SK-N-SH (cell line): ENCODE measurements around the gene MAML3. TPM values are rescaled to one million over a fixed set of nuclear protein-coding genes. Genes with fewer than 3 reads are reported as not detected.

Experiments used
- CTCF ChIA-PET: fragments of 300-600, 350-600 bp; formaldehyde crosslinking; extraction: SDS; loops from one replicate; lab custom pipeline; 2021; lab: Yijun Ruan, JAX
- POLR2A ChIA-PET: fragments of 350-600 bp; sonication (Branson Sonifier 250); formaldehyde crosslinking; extraction: SDS; loops from one replicate; lab custom pipeline; 2020; ENCODE audit warnings: antibody characterized with exemption, inconsistent platforms; lab: Yijun Ruan, JAX
- DNase-seq: peaks from one replicate; pipeline ENCODE4 v3.0.0; 2012
- H2AFZ ChIP-seq: fragments of 200-600 bp; sonication (generic); 2 replicates; pipeline ENCODE4 v1.8.1; 2016; ENCODE audit warnings: antibody characterized with exemption, mild to moderate bottlenecking, low read depth
- H3F3A ChIP-seq: fragments of 200-600 bp; sonication (generic); replicated peaks from 2 replicates; pipeline ENCODE3; 2016; ENCODE audit warnings: antibody characterized with exemption, mild to moderate bottlenecking; ENCODE audit not compliant: insufficient read depth
- H3K27ac ChIP-seq, 2 experiments: fragments of 200-500 bp in 1 of 2; fragments of 200-600 bp in 1 of 2; sonication (Bioruptor generic) in 1 of 2; sonication (generic), shearing (Covaris generic) in 1 of 2; 2 replicates each; pipeline versions ENCODE4 v1.5.1 to v1.6.1; 2014 to 2016; ENCODE audit warnings: low read depth in 2 of 2, inconsistent platforms in 1 of 2, low read length in 1 of 2, mild to moderate bottlenecking in 1 of 2, mixed read lengths in 1 of 2
- H3K27me3 ChIP-seq: fragments of 200-600 bp; sonication (generic), shearing (Covaris generic); 2 replicates; pipeline ENCODE4 v1.6.1; 2016; ENCODE audit warnings: mixed run types; ENCODE audit not compliant: insufficient read depth
- H3K36me3 ChIP-seq, 2 experiments: fragments of 200-500 bp in 1 of 2; fragments of 200-600 bp in 1 of 2; sonication (Bioruptor generic) in 1 of 2; sonication (generic) in 1 of 2; replicated peaks in 1 of 2; 2 replicates each; pipeline versions ENCODE3 to v1.5.1; 2014 to 2016; ENCODE audit warnings: low read length in 1 of 2, mild to moderate bottlenecking in 1 of 2; ENCODE audit not compliant: insufficient read depth in 2 of 2, control insufficient read depth in 1 of 2
- H3K4me1 ChIP-seq, 2 experiments: fragments of 200-500 bp in 1 of 2; fragments of 200-600 bp in 1 of 2; sonication (Bioruptor generic) in 1 of 2; sonication (generic), shearing (Covaris generic) in 1 of 2; 2 replicates each; pipeline versions ENCODE4 v1.5.1 to v1.6.1; 2014 to 2016; ENCODE audit warnings: low read depth in 1 of 2, low read length in 1 of 2, mixed run types in 1 of 2; ENCODE audit not compliant: insufficient read depth in 2 of 2, control insufficient read depth in 1 of 2
- H3K4me2 ChIP-seq: fragments of 200-600 bp; sonication (generic), shearing (Covaris generic); 2 replicates; pipeline ENCODE4 v1.6.1; 2017; ENCODE audit warnings: mixed run types
- H3K4me3 ChIP-seq, 2 experiments: fragments of 200-500 bp in 1 of 2; fragments of 200-600 bp in 1 of 2; sonication (Bioruptor generic) in 1 of 2; sonication (generic), shearing (Covaris generic) in 1 of 2; 2 replicates each; pipeline versions ENCODE4 v1.5.1 to v1.8.1; 2014 to 2016; ENCODE audit warnings: low read depth in 2 of 2, inconsistent platforms in 1 of 2, low read length in 1 of 2, mild to moderate bottlenecking in 1 of 2, mixed read lengths in 1 of 2, moderate library complexity in 1 of 2
- H3K79me2 ChIP-seq: fragments of 200-600 bp; sonication (generic); 2 replicates; pipeline ENCODE4 v1.8.1; 2017; ENCODE audit warnings: mild to moderate bottlenecking; ENCODE audit not compliant: insufficient read depth
- H3K9ac ChIP-seq: fragments of 200-600 bp; sonication (generic); 2 replicates; pipeline ENCODE4 v1.6.1; 2017; ENCODE audit warnings: mixed run types
- H3K9me2 ChIP-seq: fragments of 200-600 bp; sonication (generic); 2 replicates; pipeline ENCODE4 v1.6.1; 2017; ENCODE audit warnings: mixed run types
- H3K9me3 ChIP-seq: fragments of 200-600 bp; sonication (generic); 2 replicates; pipeline ENCODE4 v1.6.1; 2017; ENCODE audit warnings: mixed run types, mild to moderate bottlenecking, moderate library complexity
- H4K20me1 ChIP-seq: fragments of 200-600 bp; sonication (generic); 2 replicates; pipeline ENCODE4 v1.6.1; 2017; ENCODE audit warnings: mild to moderate bottlenecking, mixed run types; ENCODE audit not compliant: insufficient read depth
- EP300 ChIP-seq, 2 experiments: IDR thresholded peaks; 2 replicates each; pipeline versions ENCODE4 v1.4.0 to v1.6.1; 2012; ENCODE audit warnings: borderline replicate concordance in 1 of 2, low read depth in 1 of 2, low read length in 1 of 2
- EZH2phosphoT487 ChIP-seq: fragments of 200-600 bp; sonication (generic); IDR thresholded peaks from 2 replicates; pipeline ENCODE4 v1.6.1; 2017; ENCODE audit warnings: low read depth, mixed run types, mild to moderate bottlenecking, antibody characterized with exemption, moderate library complexity, borderline replicate concordance
- GABPA ChIP-seq: IDR thresholded peaks from 2 replicates; pipeline ENCODE4 v1.4.0; 2012; ENCODE audit warnings: low read depth, mild to moderate bottlenecking
- GATA2 ChIP-seq: sonication (generic); formaldehyde crosslinking; IDR thresholded peaks from 2 replicates; pipeline ENCODE4 v1.5.0; 2020; ENCODE audit warnings: mild to moderate bottlenecking, missing genetic modification reagents
- IRF3 ChIP-seq: fragments of 150-350 bp; IDR thresholded peaks from 2 replicates; pipeline ENCODE4 v1.6.1; 2016; ENCODE audit warnings: mild to moderate bottlenecking, low read depth, low read length
- JUND ChIP-seq: IDR thresholded peaks from 2 replicates; pipeline ENCODE4 v1.4.0; 2012
- MAX ChIP-seq: IDR thresholded peaks from 2 replicates; pipeline ENCODE4 v1.4.0; 2012; ENCODE audit warnings: low read depth
- MXI1 ChIP-seq: IDR thresholded peaks from 2 replicates; pipeline ENCODE4 v1.6.1; 2012; ENCODE audit warnings: mild to moderate bottlenecking, low read depth, low read length, improper control_type of control experiment
- NFIC ChIP-seq: IDR thresholded peaks from 2 replicates; pipeline ENCODE4 v1.4.0; 2012; ENCODE audit warnings: borderline replicate concordance
- PBX3 ChIP-seq: IDR thresholded peaks from 2 replicates; pipeline ENCODE4; 2012
- POLR2AphosphoS5 ChIP-seq: IDR thresholded peaks from 2 replicates; pipeline ENCODE4 v1.6.1; 2012; ENCODE audit warnings: low read depth, low read length
- RAD21 ChIP-seq: IDR thresholded peaks from 2 replicates; pipeline ENCODE4 v1.6.1; 2012; ENCODE audit warnings: mild to moderate bottlenecking, low read length
- RCOR1 ChIP-seq: fragments of 150-350 bp; IDR thresholded peaks from 2 replicates; pipeline ENCODE4 v1.6.1; 2017; ENCODE audit warnings: antibody characterized with exemption, low read length
- REST ChIP-seq: IDR thresholded peaks from 2 replicates; pipeline ENCODE4 v1.6.1; 2012; ENCODE audit warnings: mild to moderate bottlenecking, low read depth, low read length, moderate library complexity
- SIN3A ChIP-seq: IDR thresholded peaks from 2 replicates; pipeline ENCODE4 v1.6.1; 2012; ENCODE audit warnings: low read depth, mild to moderate bottlenecking, low read length, moderate library complexity, borderline replicate concordance
- SMC3 ChIP-seq: IDR thresholded peaks from 2 replicates; pipeline ENCODE4 v1.6.1; 2012; ENCODE audit warnings: low read depth, low read length, improper control_type of control experiment
- TEAD4 ChIP-seq: IDR thresholded peaks from 2 replicates; pipeline ENCODE4 v1.4.0; 2012; ENCODE audit warnings: mild to moderate bottlenecking, borderline replicate concordance; ENCODE audit not compliant: insufficient read depth
- WGBS: methylation state at CpG from one replicate; pipeline ENCODE4 v1.1.6; 2017; ENCODE audit warnings: low lambda C conversion rate; 5-methylcytosine and 5-hydroxymethylcytosine counted together
- polyA plus RNA-seq, 3 experiments: library from polyadenylated mRNA; depleted of rRNA; stranded (reverse); fragments of >200 nt; gene quantifications; 2 replicates each; pipeline ENCODE4 v1.2.3, GENCODE V29; 2012

Gene MAML3
- polyA plus RNA-seq, 1 of the 3 experiments (the other 2 are of a cell fraction), result 5.3 TPM

GRCh38 chr4:140117947-140118346 lies 36.0 kb downstream of the MAML3 start:
- POLR2A ChIA-PET, result no interaction called here
- Histone ChIP-seq H2AFZ (no peak overlapping the region), H3K27me3 (no peaks in the 10 kb centered on the region), H3K4me1 (peaks cover 0 to 15% of the 10 kb centered on the region in 2 experiments; a peak in 2 of 4 replicates), H3K4me3 (no peak overlapping the region), H3K36me3 (no peaks in the 10 kb centered on the region), H3K4me2 (no peak overlapping the region), H3F3A (peaks cover 10% of the 10 kb centered on the region), H3K9ac (no peak overlapping the region), H3K9me3 (no peaks in the 10 kb centered on the region), H3K79me2 (peaks cover 9% of the 10 kb centered on the region; the same call in 1 of the 2 replicates), H3K27ac (no peak overlapping the region), H4K20me1 (no peaks in the 10 kb centered on the region), H3K9me2 (no peaks in the 10 kb centered on the region)
- WGBS, result 96% methylated on average over 5 of the region's 5 CpGs
- no peak for TF ChIP-seq IRF3
- TF ChIP-seq MAX, result no peak
- no peak for TF ChIP-seq PBX3
- TF ChIP-seq MXI1, result no peak
- TF ChIP-seq SIN3A, result no peak
- no peak for TF ChIP-seq RAD21
- TF ChIP-seq SMC3, result no peak
- TF ChIP-seq NFIC, result no peak
- no peak for TF ChIP-seq TEAD4
- no peak for TF ChIP-seq RCOR1
- TF ChIP-seq REST, result no peak
- TF ChIP-seq EP300 (IDR thresholded peaks at IDR 0.05; ENCODE audit: borderline replicate concordance in 1 of 2, low read depth in 1 of 2, low read length in 1 of 2), result no peak
- TF ChIP-seq GABPA, result no peak
- TF ChIP-seq GATA2 (CRISPR knock-in tag), result no peak
- TF ChIP-seq EZH2phosphoT487, result no peak
- no peak for TF ChIP-seq JUND
- TF ChIP-seq POLR2AphosphoS5, result no peak
- DNase-seq, result no peak
- CTCF ChIA-PET, result interaction anchor here (2.0 kb wide), 1 partner anchor 32 kb away, joined by 6 read pairs; no protein-coding TSS in a partner anchor
